Activated CD4-positive, alpha-beta T cell treated with anti-CD3 and anti-CD28 coated beads, Interleukin-2, amount 50 U/mL, for 1 hour (primary cell): Measurements from ENCODE around the gene MAST2.
"Not testable (repeated sequence)": the region's sequence is repeated elsewhere in the genome, so short reads cannot be mapped to it uniquely, and the experiment has no call there.

Experiments used
- DNase-seq: peaks from one replicate; pipeline ENCODE4 v3.0.0-alpha.2; 2020

The MAST2 gene

GRCh38 chr1:45815667-45816458, 12.5 kb downstream of the MAST2 start:
- no peak for DNase-seq

DNA sequence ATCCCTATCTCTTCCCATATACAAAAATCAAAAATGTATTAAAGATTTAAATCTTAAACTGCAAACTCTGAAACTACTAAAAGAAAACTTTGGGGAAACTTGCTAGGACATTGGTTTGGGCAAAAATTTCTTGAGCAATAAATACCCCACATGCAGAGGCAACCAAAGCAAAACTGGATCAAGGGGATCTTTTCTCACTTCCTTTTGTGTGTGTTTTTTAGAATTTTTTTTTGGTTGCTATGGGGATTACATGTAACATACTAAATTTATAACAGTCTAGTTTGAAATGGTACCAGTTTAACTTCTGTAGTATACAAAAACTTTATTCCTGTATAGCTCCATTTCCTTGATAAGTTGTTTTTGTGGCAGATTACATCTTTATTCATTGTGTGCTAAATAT, 16.8 kb downstream of the MAST2 start:
- no peak for DNase-seq

GRCh38 chr1:45820788-45821187, 17.4 kb downstream of the MAST2 start:
- no peak for DNase-seq

GRCh38 chr1:45822644-45823043, 19.2 kb downstream of the MAST2 start:
- DNase-seq, result no peak

DNA sequence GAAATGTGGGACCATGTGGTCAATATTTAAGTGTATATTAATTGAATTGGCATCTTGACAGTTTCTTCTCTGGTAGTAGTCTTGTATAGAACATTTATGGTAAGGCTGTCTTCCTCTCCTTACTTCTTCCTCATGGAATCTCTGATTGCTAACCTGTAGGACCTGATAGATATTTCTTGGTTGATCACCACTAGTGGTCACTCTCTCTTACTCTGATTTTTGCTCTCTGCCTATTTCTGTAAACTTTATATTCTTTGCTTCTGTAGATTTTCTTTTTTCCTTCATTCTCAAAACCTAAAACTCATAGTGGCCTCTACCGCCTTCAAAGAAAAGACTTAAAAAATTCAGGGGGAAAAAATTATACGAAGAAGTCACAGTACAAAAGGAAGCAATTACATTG, 21.2 kb downstream of the MAST2 start:
- no peak for DNase-seq

GRCh38 chr1:45827256-45827655, 23.8 kb downstream of the MAST2 start:
- DNase-seq, result no peak

GRCh38 chr1:45828841-45829240, 25.4 kb downstream of the MAST2 start:
- DNase-seq, result no peak

DNA sequence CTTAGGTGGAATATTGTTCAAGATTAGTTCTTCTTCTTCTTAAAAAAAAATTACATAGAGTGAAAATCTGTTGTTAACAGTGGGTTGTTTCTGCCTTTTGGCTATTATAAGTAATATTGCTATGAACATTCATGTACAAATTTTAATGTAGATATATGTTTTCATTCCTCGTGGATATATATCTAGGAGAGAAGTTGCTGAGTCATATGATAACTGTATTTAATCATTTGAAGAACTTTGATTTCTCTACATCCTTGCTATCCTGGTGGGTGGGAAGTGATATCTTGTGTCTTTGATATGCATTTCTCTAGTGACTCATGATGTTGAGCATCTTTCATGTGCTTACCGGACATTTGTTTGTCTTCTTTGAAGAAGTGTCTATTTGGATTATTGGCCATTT, 29.9 kb downstream of the MAST2 start:
- DNase-seq, result no peak

DNA sequence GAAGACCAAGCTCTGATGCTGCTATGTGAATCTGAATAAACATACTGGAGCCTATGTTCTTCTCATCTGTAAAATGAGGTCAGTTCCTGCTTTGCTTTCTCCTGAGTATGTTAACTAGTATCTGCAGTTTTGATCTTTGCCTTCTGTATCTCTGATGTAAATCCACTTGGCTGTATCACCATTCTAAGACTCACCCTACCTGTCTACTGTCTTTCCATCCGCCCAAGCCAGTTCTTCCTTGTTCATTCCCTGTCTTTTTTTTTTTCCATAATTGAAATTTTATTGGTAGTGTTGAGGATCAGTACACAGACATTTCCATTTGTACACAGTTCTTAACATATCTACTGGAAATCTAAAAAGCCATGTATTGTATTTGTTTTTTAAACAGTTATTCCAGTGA, 31.3 kb downstream of the MAST2 start:
- DNase-seq, result no peak

- DNase-seq, result no peak
These were observed 33.0 kb downstream of the MAST2 start for GRCh38 chr1:45836451-45836850.

- not testable (repeated sequence) for DNase-seq
These were observed 33.4 kb downstream of the MAST2 start for GRCh38 chr1:45836861-45837260.

DNA sequence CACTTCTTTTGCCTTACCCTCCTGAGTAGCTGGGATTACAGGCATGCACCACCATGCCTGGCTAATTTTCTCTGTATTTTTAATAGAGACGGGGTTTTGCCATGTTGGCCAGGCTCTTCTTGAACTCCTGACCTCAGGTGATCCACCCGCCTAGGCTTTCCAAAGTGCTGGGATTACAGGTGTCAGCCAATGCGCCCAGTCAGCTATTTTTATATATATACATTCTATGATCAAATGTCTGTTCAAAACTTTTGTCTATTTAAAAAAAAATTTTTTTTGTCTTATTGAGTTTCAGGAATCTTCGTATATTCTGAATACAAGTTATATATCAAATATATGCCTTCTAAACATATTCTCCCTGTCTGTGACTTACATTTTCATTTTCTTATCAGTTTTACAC, 34.9 kb downstream of the MAST2 start:
- not testable (repeated sequence) for DNase-seq

DNA sequence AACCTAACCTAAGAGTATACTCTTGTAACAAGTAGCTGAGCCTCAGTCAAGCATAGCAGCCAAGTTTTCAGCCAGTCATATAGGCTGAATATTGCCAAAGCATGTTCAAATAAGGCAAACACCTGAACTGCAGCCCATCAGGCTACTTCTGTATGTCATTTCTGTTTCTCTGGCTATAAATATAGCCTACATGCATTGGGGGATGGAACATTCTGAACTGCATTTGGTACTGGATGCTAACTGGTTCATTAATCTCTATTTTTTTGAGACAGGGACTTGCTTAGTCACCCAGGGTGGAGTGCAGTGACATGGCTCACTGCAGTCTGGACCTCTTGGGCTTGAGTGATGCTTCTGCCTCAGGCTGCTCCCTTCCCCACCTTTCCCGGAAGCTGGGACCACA, 37.3 kb downstream of the MAST2 start:
- DNase-seq, result no peak

DNA sequence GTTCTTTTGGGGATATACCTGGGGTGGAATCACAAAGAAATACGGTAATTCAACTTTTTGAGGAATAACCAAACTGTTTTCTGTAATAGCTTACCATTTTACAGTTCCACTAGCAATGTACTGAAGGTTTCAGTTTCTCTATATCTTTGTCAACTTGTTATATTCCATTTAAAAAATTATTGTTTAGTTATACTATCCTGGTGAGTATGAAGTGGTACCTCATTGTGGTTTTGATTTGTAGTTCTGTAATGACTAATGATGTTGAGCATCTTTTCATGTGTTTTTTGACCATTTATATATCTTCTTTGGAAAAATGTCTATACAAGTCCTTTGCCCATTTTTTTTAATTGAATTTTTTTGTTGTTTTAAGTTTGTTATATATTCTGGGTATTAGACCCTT, 39.4 kb downstream of the MAST2 start:
- no peak for DNase-seq

GRCh38 chr1:45843474-45843905, 40.1 kb downstream of the MAST2 start:
- DNase-seq, result no peak

GRCh38 chr1:45844000-45844399, 40.6 kb downstream of the MAST2 start:
- not testable (repeated sequence) for DNase-seq

- no peak for DNase-seq
These were observed 43.5 kb downstream of the MAST2 start for GRCh38 chr1:45846931-45847330.

DNA sequence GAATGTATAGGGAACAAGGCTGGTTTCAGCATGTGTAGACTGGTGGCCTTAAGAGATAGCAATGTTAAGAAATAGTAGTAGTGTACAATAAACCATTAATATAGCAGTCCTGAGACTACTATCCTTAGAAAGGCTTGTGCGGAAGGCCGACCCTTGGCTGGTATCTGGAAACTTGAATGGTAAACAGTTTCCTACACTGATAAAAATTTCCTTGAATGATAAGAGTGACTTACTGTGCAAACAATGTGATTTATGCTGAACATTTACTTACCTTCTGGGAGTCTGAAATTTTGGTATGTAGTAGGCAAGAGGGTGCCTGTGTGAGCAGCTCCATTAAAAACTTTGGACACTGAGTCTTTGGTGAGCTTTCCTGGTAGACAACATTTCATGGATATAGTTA, 44.7 kb downstream of the MAST2 start:
- no peak for DNase-seq

DNA sequence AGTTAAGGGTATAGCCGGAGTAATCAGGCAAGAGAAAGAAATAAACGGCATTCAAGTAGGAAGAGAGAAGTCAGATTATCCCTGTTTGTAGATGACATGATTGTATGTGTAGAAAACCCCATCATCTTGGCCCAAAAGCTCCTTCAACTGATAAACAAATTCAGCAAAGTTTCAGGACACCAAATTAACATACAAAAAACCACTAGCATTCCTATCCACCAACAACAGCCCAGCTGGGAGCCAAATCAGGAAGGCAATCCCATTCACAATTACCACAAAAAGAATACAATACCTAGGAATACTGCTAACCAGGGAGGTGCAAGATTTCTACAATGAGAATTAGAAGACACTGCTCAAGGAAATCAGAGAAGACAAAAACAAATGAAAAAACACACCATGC, 45.3 kb downstream of the MAST2 start:
- DNase-seq, result no peak

DNA sequence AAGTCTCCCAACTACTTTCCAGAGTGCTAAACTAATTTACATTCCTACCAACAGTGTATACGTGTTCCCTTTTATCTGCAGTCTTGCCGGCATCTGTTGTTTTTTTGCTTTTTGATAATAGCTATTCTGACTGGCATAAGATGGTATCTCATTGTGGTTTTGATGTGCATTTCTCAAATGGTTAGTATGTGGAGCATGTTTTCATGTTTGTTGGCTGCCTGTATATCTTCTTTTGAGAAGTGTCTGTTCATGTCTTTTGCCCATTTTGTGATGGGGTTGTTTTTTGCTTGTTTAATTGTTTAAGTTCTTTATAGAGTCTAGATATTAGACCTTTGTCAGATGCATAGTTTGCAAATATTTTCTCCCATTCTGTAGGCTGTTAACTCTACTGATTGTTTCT, 46.6 kb downstream of the MAST2 start:
- DNase-seq, result no peak

DNA sequence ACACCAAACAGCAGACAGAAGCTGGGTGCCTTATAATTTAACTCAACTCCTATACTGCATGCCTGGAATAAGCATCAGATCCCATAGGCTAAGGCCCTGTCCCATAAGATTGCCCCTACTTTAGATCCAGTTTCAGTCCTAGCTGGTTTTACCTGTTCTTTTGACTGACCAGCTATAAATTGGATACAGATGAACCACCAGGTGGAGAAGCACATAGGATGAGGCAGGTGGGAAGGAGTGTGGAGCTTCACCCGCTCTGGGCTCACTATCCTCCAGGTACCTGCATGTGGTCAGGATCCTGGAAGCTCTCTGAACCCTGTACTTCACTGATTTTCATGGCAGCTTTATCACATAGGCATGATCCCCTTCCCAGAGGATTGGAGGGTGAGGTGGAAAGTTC, 51.3 kb downstream of the MAST2 start:
- DNase-seq, result no peak

GRCh38 chr1:45857101-45857700, 53.8 kb downstream of the MAST2 start:
- DNase-seq, result no peak

DNA sequence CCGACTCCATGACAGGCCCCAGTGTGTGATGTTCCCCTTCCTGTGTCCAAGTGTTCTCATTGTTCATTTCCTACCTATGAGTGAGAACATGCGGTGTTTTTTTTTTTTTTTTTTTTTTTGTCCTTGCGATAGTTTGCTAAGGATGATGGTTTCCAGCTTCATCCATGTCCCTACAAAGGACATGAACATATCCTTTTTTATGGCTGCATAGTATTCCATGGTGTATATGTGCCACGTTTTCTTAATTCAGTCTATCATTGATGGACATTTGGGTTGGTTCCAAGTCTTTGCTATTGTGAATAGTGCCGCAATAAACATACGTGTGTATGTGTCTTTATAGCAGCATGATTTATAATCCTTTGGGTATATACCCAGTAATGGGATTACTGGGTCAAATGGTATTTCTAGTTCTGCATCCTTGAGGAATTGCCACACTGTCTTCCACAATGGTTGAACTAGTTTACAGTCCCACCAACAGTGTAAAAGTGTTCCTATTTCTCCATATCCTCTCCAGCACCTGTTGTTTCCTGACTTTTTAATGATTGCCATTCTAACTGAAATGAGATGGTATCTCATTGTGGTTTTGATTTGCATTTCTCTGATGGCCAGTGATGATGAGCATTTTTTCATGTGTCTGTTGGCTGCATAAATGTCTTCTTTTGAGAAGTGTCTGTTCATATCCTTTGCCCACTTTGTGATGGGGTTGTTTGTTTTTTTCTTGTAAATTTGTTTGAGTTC, 54.5 kb downstream of the MAST2 start:
- DNase-seq, result not testable (repeated sequence)

DNA sequence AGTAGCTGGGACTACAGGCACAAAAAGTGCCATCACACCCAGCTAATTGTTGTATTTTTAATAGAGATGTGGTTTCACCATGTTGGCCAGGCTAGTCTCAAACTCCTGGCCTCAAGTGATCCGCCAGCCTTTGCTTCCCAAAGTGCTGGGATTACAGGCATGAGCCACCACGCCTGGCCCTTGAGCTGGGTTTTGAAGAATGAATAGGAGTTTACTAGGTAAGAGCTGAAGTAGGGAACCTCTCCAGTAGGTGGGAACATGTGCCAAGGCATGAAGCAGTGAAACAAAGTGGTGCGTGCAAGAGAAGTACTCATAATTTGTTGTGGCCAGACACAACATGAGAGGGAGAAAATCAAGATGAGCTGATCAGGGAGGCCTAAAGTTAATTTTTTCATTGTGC, 55.8 kb downstream of the MAST2 start:
- no peak for DNase-seq
